Right lung (tissue), 5 donors: Measurements from ENCODE around the gene TMEM222. TPM values are rescaled to one million over a fixed set of nuclear protein-coding genes. Genes with fewer than 3 reads are reported as not detected.

ENCODE experiments used
- DNase-seq, 2 donors: peaks; one replicate each; pipeline ENCODE4 v3.0.0-alpha.2; 2013
- polyA plus RNA-seq, 5 donors: library from polyadenylated mRNA; unstranded; fragments of 120-200 nt; gene quantifications; one replicate each; pipeline versions ENCODE4 v1.2.1 to v1.2.3, GENCODE V29; 2013; ENCODE audit warnings: inconsistent platforms in 1 of 5, low replicate concordance in 1 of 5; ENCODE audit not compliant: insufficient read length in 5 of 5, insufficient read depth in 1 of 5

The TMEM222 gene
- polyA plus RNA-seq, 5 donors: 29.3 to 44.2 (median 36.5) TPM

DNA sequence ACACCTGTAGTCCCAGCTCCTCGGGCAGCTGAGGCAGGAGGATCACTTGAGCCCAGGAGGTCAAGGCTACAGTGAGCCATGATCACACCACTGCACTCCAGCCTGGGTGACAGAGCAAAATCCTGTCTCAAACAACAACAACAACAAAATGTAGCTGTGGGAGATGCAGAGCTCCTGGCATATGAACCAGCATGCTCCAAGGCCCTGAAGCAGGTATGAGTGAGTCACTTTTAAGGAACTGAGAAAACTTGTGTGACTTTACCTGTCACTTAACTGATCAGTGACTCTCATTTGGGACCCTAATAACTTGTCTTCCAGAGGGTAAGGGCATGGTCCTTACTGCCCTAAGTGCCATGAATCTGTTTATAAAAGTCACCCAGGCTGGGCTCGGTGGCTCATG is 19.4 kb upstream of the TMEM222 start:
- no peak for DNase-seq

- no peak for DNase-seq
Measured at GRCh38 chr1:27303509-27303908, 18.5 kb upstream of the TMEM222 start.

DNA sequence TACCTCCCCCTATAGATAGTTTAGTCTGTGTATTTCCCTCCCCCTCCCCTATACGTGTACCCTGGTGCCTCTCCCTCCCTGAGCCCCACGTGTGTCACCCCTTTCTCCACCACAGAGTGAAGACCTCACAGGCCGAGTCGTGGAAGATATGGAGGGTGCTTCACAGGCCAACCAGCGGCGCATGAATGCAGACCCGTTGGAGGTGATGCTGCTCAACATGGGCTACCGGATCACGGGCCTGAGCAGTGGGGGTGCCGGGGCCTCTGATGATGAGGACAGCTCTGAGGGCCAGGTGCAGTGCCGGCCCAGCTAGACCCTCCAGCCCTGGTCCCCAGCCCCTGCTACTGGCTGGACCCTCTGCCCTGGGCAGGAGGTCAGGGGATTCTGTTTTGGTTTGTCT is 15.9 kb upstream of the TMEM222 start:
- no peak for DNase-seq

DNA sequence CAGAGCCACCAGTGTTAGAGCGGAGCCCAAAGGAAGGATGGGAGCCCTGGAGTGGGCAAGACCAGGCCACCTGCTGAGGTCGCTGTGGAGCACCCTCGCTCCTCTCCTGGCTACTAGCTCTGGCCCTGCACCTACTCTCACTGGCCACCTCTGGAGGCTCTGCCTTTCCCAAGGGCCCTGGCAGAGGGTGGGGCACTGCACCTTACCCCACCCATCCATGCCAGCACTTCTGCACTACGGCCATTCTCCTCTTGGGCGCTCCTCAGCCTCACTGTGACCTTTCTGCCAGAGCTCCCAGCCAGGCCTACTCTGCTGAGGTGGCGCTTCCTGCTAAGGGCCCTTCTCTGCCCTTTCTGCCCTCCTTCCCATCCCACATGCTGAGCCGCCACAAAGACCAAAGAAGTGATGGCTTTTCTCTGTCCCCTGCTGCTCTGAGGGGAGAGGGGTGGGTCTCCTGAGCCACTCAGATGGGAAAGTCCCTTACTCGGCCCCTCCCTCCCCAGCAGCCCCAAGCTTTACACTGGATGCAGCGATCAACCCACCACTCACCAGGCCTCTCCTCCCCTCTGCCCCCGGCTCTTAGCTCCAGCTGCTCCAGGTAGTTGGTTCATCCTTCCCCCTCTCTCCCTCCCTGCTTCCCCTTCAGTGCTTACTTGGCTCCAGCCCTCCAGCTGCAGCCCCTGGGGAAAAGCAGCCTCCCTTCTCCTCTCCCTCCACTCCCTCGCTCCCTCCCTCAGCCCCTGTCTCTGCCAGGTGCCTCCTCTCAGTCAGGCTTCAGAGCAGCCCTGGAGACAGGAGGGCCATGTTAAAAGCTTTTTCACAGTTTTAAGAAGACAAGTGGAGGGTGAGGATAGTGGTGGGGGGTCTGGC is 14.8 kb upstream of the TMEM222 start:
- DNase-seq: no peak

- no peak for DNase-seq
Measured at GRCh38 chr1:27307874-27308598, 13.9 kb upstream of the TMEM222 start.

DNA sequence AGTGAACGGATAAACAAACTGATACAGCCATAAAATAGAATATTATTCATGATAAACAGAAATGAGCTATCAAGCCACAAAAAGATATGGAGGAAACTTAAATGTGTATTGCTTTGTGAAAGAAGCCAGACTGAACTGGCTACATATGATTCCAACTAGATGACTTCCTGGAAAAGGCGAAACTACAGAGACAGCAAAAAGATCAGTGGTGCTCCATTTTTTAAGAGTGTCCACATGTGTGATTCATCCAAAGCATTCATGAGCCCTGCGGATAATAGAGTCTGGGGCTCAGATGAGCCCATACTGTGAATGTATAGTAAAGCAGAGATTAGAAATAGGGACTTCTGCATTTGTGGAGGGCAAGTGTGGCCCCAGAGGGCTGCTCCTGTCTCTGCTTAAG is 7.8 kb upstream of the TMEM222 start:
- no peak for DNase-seq

- DNase-seq: no peak
Measured at GRCh38 chr1:27314737-27315136, 7.2 kb upstream of the TMEM222 start.

- DNase-seq: no peak
Measured at GRCh38 chr1:27316860-27317259, 5.1 kb upstream of the TMEM222 start.

- DNase-seq: no peak
Measured at GRCh38 chr1:27318136-27318535, 3.8 kb upstream of the TMEM222 start.

- no peak for DNase-seq
Measured at GRCh38 chr1:27318596-27318995, 3.4 kb upstream of the TMEM222 start.

DNA sequence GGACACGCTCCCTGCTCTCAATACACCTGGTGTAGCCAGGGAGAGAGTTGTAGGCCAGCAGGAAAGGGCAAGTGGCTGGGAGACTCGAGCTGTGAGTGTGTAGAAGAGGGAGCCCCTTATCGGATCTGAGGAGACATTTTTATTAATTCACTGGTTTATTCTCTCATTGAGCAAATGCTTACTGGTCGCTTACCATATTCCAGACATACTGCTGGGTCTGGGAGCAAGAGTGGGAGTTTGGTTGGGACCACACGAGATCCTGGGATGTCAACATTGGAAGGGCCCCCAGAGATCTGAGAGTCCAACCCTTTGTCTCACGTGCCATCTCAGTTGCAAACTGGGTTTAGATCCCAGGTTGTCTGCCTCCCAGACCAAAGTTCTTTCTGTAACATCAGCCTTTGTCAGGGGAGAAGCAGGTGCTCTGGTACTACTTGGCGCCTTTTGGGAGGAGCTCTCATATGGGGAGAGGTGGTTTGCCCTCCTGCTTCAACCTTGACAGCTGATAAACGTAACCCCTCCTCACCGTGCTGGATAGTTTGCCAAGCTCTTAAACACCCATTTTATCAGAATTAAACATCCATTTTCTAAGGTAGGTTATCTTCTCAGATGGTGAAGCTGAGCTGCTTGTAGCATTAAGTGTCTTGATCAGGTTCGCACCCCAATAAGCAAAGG is 742 bp downstream of the TMEM222 start:
- no peak for DNase-seq

GRCh38 chr1:27325286-27325685 is 3.3 kb downstream of the TMEM222 start:
- DNase-seq: no peak

DNA sequence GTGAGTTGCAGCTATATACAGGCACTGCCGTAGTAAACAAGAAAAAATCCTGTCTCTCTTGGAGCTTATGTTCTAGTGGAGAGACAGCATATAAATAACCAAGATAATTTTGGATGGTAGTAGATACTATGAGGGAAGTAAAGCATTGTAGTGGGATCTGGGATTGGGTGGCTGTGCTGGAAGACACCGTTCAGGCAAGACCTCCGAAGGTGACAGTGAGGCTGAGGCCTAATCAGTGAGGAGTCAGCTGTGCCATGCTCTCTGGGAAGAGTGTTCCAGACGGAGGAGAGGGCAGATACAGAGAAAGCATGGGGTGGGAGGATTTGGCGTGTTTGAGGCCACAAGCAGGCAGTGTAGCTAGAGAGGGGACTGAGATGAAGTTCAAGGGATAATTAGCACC is 6.0 kb downstream of the TMEM222 start:
- DNase-seq: no peak

- DNase-seq: no peak
Measured at GRCh38 chr1:27330786-27331185, 8.8 kb downstream of the TMEM222 start.

DNA sequence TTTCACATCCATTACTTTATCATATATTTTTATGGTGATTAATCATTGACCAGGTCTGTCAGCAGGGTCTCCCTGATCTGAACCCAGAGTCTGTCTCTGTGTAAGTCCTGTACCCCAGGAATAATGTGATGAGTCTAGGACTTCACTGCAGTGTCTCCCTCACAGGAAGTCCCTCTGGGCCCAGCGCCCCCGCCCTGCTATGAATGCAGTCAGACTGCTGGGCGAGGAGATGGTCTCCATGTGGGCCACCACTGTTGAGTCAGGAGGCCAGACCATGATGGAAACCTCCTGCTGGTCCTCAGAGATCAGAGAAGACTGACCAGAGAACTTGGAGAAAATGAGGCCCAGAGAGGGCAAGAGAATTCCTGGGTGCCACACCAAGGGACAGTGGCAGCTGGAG is 9.5 kb downstream of the TMEM222 start:
- no peak for DNase-seq

DNA sequence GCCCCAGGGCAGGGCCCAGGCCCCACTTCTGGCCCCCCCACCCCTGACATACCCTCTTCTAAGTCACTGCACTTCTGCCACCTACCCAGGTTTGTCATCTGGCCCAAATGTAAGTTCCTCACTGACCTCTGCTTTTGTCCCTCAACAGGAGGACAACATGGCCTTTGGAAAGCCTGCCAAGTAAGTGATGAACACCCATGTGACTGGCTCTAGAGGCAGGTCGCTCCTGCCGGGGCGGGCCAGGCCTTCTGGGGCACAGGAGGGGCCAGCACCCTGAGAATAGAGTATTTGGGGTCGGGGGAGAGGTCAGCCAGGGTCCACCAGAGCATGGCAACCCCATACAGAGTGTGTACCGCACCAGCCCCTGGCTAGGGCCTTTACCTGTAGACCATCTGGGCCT is 10.0 kb downstream of the TMEM222 start:
- no peak for DNase-seq

GRCh38 chr1:27332536-27333281 is 10.7 kb downstream of the TMEM222 start:
- DNase-seq: no peak

GRCh38 chr1:27333717-27334279 is 11.8 kb downstream of the TMEM222 start:
- DNase-seq: no peak

DNA sequence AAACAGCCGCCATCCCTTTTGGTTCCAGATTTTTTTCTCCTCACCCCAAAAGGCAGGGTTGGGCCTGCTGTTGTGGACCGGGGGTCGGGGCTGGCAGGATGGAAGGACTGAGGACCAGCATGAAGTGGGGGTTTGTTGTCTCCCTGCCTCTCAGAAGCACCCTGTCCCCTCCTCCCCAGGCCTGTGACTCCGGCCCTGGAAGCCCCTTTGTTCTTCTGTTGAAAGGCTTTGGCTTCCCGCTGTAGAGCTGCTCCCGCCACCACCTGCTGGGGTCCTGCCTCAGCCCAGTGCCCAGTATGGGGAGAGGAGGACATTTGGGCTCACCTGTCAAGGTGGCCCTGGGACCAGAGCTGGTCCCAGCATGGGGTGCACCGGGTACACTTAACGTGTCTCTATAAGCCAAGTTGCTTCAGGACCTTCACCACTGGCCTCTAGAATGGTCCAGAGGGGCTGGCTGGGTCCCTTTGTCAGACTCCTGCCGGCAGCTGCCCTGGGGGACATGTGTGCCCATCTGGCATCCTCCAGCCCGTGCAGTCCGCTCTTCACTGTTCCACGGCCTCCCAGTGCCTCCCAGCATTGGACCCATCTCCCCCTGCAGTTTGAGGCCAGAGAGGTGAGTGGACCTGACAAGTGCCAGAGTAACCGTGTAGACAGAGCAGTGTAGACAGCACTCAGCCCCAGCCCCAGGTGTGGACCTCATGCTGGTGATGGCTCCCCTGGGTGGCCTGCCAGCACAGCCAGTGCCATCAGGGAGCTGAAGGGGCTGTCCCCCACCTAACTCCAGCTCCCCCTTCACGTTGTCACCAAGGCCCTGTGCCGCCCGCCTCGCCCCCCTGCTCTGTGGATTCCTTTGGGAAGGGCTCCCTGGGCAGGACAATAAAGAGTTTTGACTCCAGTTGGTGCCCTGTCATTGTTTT is 13.8 kb downstream of the TMEM222 start:
- DNase-seq: no peak

GRCh38 chr1:27336756-27337155 is 14.8 kb downstream of the TMEM222 start:
- no peak for DNase-seq

DNA sequence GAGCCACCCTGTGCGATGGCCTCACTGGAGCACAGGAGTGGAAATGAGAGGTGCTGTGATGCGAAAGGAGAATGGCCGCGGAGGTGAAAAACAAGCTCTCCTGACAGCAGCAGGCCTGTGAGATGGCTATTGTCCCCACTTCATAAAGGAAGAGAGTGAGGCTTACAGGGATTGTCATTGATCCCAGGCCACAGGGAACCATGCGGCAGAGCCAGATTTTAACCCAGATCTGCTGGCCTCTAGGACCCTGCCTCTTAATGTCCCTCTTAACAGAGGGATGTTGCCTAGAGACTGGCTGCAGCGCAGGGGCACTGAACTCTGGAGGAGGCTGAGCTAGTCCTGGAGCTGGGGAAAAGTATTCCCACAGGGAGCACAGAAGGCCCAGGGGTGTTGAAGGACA is 16.8 kb downstream of the TMEM222 start:
- no peak for DNase-seq
